ENCODE data around the gene AUTS2.
A peak's percentile ranks its signal among the peaks of the same experiment; 100 is the strongest.
"Not testable (repeated sequence)": the region's sequence is repeated elsewhere in the genome, so short reads cannot be mapped to it uniquely, and the experiment has no call there.

The AUTS2 gene

GRCh38 chr7:70704831-70705346 lies 1106.6 kb downstream of the AUTS2 start:
- no peak for DNase-seq

- no peak for DNase-seq
These were observed 1107.9 kb downstream of the AUTS2 start for GRCh38 chr7:70706204-70706603.

GRCh38 chr7:70706698-70707097 lies 1108.4 kb downstream of the AUTS2 start:
- DNase-seq: no peak

- no peak for DNase-seq
These were observed 1109.6 kb downstream of the AUTS2 start for GRCh38 chr7:70707823-70708243.

GRCh38 chr7:70710011-70710480 lies 1111.8 kb downstream of the AUTS2 start:
- DNase-seq: no peak

GRCh38 chr7:70710651-70711050 lies 1112.4 kb downstream of the AUTS2 start:
- DNase-seq: no peak

- DNase-seq: no peak
These were observed 1113.2 kb downstream of the AUTS2 start for GRCh38 chr7:70711452-70711851.

- DNase-seq: no peak
These were observed 1114.7 kb downstream of the AUTS2 start for GRCh38 chr7:70712942-70713341.

GRCh38 chr7:70714506-70715038 lies 1116.3 kb downstream of the AUTS2 start:
- DNase-seq: no peak

GRCh38 chr7:70717553-70718329 lies 1119.5 kb downstream of the AUTS2 start:
- DNase-seq: no peak

- no peak for DNase-seq
These were observed 1120.8 kb downstream of the AUTS2 start for GRCh38 chr7:70719125-70719524.

- DNase-seq: peak in 1 of 4 experiments; percentile 14
These were observed 1122.1 kb downstream of the AUTS2 start for GRCh38 chr7:70720191-70720873.

- DNase-seq: no peak
These were observed 1123.2 kb downstream of the AUTS2 start for GRCh38 chr7:70721500-70721899.

- DNase-seq: no peak
These were observed 1125.1 kb downstream of the AUTS2 start for GRCh38 chr7:70723339-70723738.

GRCh38 chr7:70725448-70725847 lies 1127.2 kb downstream of the AUTS2 start:
- DNase-seq: no peak

- DNase-seq: no peak
These were observed 1128.0 kb downstream of the AUTS2 start for GRCh38 chr7:70726294-70726693.

GRCh38 chr7:70726951-70727378 lies 1128.7 kb downstream of the AUTS2 start:
- no peak for DNase-seq

- no peak for DNase-seq
These were observed 1129.6 kb downstream of the AUTS2 start for GRCh38 chr7:70727861-70728260.

- DNase-seq: no peak
These were observed 1130.7 kb downstream of the AUTS2 start for GRCh38 chr7:70728872-70729552.

- DNase-seq: not testable (repeated sequence)
These were observed 1131.4 kb downstream of the AUTS2 start for GRCh38 chr7:70729553-70730157.

GRCh38 chr7:70730451-70731110 lies 1132.3 kb downstream of the AUTS2 start:
- no peak for DNase-seq

- DNase-seq: no peak
These were observed 1134.8 kb downstream of the AUTS2 start for GRCh38 chr7:70733090-70733489.
